ENCODE measurements around the gene DGKH.

The DGKH gene

DNA sequence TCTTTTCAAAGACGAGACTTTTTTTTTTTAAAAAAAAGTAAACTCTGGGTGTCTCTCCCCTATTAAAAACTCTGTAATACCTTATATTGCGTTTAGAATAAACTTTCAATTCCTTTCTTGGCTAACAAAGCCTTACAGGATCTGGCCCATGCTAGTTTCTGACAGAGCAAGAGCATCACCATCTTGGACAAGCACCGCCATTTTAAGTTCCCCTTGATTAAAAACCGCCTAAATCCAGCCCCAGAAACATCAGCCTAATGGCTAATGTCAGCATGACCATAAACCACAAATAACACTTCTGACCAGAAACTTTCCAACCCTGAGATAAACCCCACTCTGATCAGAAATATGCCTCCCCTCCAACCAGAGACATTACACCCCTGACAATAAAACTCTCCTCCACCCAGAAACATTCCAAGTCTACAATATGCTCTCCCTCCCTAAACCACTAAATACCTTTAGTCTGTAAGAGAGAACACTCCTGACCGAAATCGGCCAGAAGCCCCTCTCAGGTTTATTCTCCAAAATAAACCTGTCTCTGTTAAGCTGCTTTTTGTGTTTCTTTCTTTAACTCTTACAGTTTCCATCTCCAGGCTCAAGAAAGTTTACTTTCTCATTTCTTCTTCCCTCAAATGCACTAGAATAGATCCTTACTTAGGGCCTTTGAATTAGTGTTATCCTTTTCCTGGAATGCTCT, 221.9 kb downstream of the DGKH start:
- in situ Hi-C loops (cut with HindIII; ENCODE audit: low sequenced_read_pairs), result no loop called here

DNA sequence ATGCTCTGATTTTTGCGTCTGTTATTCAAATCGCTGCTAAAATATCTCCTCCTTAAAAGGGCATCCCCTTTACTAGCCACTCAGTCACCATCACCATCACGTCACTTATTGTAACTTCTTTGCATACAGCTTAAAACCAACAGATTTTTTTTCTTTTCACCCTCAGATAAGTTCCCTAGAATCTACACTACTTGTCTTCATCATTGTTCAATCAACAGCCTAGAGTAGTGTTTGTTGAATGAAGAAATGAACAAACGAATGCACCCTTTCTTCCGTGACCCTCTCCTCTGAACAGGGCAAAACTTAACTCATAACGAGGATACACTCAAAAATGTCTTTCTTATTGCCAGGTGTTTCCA, 222.4 kb downstream of the DGKH start:
- in situ Hi-C loops (cut with HindIII; ENCODE audit: low sequenced_read_pairs), result no loop called here

DNA sequence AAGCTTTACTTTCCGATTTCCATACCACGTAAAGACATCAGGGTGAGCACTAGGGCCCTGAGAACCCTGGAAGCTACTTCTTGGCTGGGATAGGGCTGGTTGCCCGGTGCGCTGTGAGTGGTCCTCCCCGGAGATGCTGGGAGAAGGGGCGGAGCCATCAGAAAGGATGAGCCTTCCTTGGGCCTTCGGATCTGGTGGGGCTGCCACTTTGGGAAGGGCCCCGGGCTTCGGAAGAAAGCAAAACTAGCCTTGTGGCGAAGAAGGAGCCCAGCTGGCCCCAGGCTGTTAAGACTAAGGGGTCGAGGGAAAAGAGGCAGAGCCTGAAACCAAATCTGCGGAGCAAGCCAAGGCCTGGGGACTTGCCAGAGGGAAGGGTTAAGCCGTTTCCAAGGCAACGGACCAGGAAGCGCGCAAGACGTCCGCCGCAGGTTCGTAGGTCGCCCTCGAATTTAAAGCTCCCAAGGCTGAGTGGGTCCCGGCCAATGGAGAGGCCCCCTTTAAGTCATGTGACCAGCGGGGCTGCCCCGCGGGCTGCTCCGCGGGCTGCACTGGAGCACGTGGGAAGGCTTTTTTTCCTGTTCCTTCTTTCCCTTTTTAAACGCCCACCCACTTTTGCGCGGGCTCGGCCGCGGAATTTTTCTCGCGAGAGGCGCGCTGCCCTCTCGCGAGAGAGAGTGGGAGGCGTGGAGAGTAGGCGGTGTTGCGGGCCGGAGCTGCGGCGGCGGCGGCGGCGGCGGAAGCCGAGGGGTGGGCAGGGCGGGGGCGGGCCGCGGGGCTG, 223.1 kb downstream of the DGKH start:
- in situ Hi-C loops (cut with HindIII; ENCODE audit: low sequenced_read_pairs), result no loop called here

DNA sequence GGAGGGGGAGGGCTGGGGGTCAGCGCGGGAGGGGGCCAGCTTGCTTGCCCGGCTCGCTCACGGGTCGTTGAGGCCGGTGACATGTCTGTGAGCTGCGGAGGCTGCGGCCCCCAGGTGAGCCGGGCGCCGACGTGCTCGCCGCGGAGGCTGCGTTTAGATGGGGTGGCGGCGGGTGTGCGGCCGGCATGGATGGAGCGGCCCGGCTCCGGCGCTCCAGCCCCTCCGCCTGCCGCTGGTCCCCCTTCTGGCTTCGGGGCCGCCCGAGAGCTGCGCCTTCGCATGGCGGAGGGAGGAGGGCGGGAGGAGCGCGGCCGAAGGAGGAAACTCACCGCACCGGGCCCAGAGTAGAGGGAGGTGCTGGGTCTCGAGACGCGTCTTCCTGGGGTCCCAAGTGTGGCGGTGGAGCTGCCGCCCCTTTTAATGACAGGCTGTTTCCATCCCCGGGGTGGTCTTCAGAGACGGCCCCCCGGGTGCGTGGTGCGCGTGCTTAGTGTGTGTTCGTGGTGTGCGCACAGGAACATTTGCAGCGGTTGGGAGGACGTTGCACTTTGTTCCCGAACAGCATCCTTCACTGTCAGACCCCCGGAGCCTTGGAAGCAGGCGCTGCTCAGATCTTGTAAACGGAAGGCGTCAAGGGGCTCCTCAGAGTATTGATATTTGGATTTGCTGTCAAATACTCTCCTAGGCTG, 223.8 kb downstream of the DGKH start, which contains the start of gene AKAP11:
Gene AKAP11 (plus strand): TSS at position 38 of the 689 bp plus-strand sequence. CDS start 14,197 bp downstream, outside the sequence.
- in situ Hi-C loops (cut with HindIII; ENCODE audit: low sequenced_read_pairs), result no loop called here

DNA sequence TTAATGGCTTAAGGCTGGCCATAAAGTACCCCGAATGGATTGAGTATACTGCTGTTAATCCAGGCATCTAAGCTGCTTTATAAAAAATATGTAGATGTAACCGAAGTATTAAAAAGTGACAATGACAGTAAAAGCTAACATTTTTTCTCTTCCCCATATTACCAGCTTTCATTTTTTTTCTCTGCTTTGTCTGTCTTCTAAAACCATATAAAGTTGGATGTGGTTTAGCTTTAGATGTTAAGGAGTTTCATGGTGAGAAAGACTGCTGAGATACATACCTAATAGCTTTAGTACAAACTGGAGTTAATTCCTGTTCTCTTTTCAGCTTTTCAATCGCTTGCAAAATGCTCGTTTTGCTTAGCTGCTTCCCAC, 224.3 kb downstream of the DGKH start:
- in situ Hi-C loops (cut with HindIII; ENCODE audit: low sequenced_read_pairs), result no loop called here

DNA sequence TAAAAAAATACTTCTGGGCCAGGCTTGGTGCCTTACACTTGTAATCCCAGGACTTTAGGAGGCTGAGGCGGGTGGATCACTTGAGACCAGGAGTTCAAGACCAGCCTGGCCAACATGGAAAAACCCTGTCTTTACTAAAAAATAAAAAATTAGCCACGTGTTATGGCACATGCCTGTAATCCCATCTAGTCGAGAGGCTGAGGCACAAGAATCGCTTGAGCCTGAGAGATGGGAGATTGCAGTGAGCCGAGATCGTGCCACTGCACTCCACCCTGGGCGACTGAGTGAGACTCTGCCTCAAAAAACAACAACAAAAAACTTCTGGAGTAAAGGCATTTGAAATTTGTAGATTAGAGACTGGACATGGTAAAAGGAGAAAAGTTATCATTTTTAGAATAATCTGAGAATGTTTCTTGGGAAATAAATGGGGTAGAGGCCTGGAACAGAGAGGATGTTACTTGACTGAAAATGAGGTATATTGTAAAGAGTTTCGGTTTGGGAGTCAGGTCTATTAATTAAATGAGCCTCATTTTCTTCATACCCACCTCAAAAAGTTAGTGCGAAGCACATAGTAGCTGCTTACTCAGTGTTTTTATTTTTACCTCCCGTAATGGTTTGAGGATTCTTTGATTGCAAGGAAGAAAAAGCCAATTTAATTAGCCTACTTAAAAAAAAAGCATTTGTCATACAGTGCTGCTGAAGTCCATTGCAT, 226.1 kb downstream of the DGKH start:
- in situ Hi-C loops (cut with HindIII; ENCODE audit: low sequenced_read_pairs), result no loop called here

DNA sequence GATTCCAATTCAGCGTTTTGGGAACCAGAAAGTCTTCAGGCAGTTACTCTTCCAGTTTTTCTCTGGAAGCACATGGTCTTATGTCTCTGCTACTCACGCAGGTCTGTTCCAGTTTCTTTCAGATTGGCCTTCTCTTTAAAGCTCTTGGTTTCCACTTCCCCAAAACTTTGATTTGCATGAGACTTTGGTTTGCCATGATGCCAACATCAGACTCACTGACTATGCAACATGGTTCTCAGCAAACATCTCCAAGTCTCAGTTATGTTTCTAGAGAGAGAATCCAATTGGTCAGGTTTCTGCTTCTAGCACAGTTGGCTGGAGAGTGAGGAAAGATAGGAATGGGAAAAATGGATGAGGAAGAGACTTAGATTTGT, 226.6 kb downstream of the DGKH start:
- in situ Hi-C loops (cut with HindIII; ENCODE audit: low sequenced_read_pairs), result no loop called here

DNA sequence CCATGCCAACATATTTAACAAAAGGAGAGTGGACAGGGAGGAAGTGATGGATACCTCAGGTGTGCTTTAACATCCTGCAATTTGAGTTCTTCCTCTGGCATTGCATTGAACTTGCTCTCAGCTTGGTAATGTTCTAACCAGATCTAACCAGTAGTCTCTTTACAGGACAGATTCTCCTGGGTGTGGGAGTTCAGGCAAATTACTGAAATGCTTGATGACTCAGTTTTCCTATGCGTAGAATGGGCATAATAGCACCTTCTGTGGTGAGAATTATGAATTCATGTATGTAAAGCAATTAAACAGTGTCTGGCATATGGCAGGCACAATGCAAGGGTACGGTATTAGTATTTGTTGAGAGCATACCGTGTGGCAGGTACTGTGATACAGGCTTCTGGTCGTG, 227.1 kb downstream of the DGKH start:
- in situ Hi-C loops (cut with HindIII; ENCODE audit: low sequenced_read_pairs), result no loop called here

DNA sequence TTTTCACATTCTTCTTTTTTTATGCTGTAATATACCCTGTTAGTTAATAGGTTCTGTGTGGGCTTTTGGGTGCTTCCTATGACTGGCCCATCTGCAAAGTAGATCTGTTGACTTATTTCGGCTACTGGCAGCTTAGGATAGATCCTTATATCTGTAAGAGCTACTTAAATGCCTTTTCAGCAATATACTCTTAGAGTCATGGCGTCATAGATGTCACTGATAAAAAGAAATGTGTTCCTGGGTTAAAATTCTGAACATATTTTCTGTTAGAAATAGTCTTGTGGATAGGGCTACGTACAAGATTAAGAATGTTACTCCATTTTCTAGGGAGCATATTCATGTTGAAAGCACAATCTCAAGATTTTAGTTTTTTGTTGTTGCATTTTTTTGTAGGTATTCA, 228.2 kb downstream of the DGKH start:
- in situ Hi-C loops (cut with HindIII; ENCODE audit: low sequenced_read_pairs), result no loop called here

DNA sequence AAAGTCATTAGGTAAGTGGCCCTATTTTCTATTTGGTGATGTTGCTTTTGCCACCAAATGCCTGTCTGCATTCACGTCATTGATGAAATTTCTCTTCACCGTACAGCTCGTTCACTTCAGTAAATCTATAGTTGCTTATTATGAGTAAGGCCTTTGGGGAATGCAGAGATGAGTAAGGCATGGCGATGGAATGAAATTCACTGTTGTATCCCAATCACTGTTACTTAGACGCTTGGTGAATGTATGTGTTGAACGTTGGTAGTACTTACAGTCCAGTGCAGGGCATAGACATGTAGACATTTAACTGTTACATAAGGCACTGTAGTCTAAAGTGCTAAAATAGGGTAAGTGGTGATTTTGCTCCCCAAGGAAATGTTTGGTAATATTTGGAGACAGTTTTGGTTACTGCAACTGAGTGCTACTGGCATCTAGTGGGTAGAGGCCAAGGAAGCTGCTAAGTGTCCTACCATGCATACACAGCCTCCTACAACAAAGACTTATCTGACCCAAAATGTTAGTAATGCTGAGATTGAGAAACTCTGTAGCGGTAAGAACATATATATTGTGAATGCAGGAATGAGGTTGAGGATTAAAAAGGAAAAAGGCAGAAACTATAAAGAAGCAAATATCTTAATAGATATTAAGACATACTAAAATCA, 229.3 kb downstream of the DGKH start:
- in situ Hi-C loops (cut with HindIII; ENCODE audit: low sequenced_read_pairs), result no loop called here

DNA sequence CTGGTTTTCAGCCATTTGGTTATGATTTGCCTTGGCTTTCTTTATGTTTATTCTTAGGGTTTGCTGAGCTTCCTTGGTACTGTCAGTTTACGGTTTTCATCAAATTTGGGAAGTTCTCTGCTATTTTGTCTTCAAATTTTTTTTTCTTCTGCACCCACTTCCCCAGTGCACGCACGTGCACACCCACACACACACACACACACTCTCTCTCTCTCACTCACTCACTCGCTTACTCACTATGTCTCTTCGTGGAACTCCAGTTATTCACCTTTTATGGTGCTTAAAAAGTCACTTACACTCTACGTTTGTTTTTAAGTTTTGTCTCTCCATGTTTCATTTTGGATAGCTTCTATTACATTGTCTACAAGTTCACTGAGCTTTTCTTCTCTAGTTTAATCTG, 230.6 kb downstream of the DGKH start:
- in situ Hi-C loops (cut with HindIII; ENCODE audit: low sequenced_read_pairs), result no loop called here

DNA sequence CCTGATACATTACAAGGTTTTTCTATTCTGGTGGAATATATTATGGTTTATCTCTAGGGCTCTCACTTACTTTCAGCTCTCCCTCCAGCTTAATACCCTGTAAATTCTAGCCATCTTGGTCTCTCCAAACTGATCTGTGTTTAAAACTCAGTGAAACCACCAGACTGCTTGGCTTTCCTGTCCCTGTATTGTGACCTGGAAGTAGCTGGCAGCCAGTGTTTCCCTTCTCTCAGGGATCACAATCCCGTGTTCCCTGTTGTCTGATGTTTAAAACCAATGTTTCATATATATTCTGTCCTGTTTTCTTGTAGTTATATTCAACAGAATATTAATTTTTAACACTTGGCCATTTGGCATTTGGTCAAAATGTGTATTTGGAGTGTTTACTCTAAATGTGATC, 231.5 kb downstream of the DGKH start:
- in situ Hi-C loops (cut with HindIII; ENCODE audit: low sequenced_read_pairs), result no loop called here

DNA sequence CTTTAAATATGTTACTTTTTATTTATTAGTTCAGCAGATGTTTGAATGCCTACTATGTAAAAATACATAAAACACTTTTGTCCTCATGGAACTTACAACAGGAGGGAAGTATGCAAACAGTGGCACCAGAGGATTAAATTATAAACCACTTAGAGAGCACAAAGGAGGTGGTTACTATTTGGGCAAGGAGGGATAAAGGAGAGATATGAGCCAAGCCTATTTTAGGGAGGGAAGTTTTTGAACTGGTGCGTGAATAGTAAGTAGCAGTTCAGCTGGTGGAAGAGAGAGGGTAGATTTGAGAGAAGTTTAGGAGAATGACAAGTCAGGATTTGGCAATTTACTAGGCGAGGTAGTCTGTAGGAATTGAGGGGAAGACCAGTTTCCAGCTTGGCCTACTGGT, 232.1 kb downstream of the DGKH start:
- in situ Hi-C loops (cut with HindIII; ENCODE audit: low sequenced_read_pairs), result no loop called here

DNA sequence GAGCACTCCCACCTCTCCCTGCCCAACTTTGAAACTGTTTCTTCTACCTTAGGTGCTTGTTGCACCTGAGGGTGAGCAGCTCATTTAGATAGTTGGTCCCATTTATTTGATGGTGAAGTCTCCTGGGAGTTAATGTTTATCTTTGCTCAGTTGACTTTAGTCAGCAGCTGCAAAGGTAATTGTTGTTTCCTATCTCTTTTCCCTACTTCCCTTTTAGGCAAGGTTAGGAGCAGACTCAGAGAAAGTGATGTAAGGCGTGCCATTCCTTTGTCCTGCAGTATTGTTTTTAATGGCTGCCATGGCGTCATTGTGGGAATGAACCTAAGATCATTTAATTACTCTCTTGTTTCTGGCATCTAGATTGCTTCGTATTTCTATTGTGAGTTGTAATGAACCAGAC, 235.1 kb downstream of the DGKH start:
- in situ Hi-C loops (cut with HindIII; ENCODE audit: low sequenced_read_pairs), result no loop called here

DNA sequence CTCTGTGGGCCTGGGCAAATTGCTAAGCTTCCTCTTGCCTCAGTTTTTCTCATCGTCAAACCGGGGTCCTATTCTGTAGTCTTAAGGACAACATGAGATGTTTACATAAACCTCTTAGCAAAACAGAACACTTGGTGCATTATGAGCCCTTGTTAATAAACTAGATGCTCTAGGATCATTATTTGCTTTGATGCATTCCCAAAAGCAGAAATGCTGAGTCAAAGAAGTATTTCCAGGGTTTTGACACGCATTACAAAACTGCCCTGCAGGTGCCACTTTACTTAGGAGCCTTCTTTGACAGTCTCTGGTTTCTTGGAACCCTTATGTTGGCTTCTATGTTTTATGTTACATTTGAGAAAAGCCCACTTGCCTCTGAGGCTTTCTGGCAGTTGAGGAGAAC, 235.6 kb downstream of the DGKH start:
- in situ Hi-C loops (cut with HindIII; ENCODE audit: low sequenced_read_pairs), result no loop called here

Measured in endothelial cell of hepatic sinusoid (primary cell).